HFF-Myc (cell line): ENCODE results near the gene SPACDR.

Source experiments
- DNase-seq: peaks from one replicate; pipeline ENCODE4 v3.0.0-alpha.2; 2011; ENCODE audit warnings: low read depth; ENCODE audit errors: extremely low read depth
- H3K4me3 ChIP-seq: replicated peaks from 2 replicates; pipeline ENCODE4 v1.5.1; 2011; ENCODE audit warnings: low read depth, mild to moderate bottlenecking, control low read depth, low read length
- CTCF ChIP-seq: IDR thresholded peaks from 2 replicates; pipeline ENCODE4 v1.5.1; 2012; ENCODE audit warnings: mild to moderate bottlenecking, low read depth, low read length, control low read depth; ENCODE audit errors: missing control alignments

The SPACDR gene

GRCh38 chr7:100426516-100426915, 37.5 kb downstream of the SPACDR start:
- no peak for TF ChIP-seq CTCF
- H3K4me3 ChIP-seq, result no peak overlapping the region
- DNase-seq, result no peak

GRCh38 chr7:100425347-100425746, 38.7 kb downstream of the SPACDR start:
- no peak for DNase-seq
- no peak overlapping the region for H3K4me3 ChIP-seq
- no peak for TF ChIP-seq CTCF

- no peak overlapping the region for H3K4me3 ChIP-seq
- no peak for DNase-seq
- TF ChIP-seq CTCF, result no peak
These were observed 40.7 kb downstream of the SPACDR start for GRCh38 chr7:100423315-100423714.

GRCh38 chr7:100419660-100420226, 44.3 kb downstream of the SPACDR start:
- no peak for DNase-seq
- H3K4me3 ChIP-seq, result no peak overlapping the region
- no peak for TF ChIP-seq CTCF

GRCh38 chr7:100418930-100419659, 45.0 kb downstream of the SPACDR start:
- TF ChIP-seq CTCF, result no peak
- H3K4me3 ChIP-seq, result no peak overlapping the region
- no peak for DNase-seq

GRCh38 chr7:100415448-100415847, 48.6 kb downstream of the SPACDR start:
- no peak for TF ChIP-seq CTCF
- no peak for DNase-seq

More at GRCh38 chr7:100415448-100415847, 48.6 kb downstream of the SPACDR start:
- no peak overlapping the region for H3K4me3 ChIP-seq
